GM21447 (cell line): ENCODE measurements around the gene TXNL4B.
"Not testable (repeated sequence)": the region's sequence is repeated elsewhere in the genome, so short reads cannot be mapped to it uniquely, and the experiment has no call there.

Source experiments
- ATAC-seq: cut with Tn5 transposase; IDR thresholded peaks from one replicate; pipeline ENCODE4 v1.9.1; 2021; ENCODE audit not compliant: unreplicated experiment

Gene TXNL4B

GRCh38 chr16:72076991-72077706 lies 16.3 kb downstream of the TXNL4B start:
- not testable (repeated sequence) for ATAC-seq

- ATAC-seq = not testable (repeated sequence)
Measured at GRCh38 chr16:72075067-72075466, 18.4 kb downstream of the TXNL4B start.

- ATAC-seq = no peak
Measured at GRCh38 chr16:72073560-72074230, 19.7 kb downstream of the TXNL4B start.

GRCh38 chr16:72072514-72073342 lies 20.7 kb downstream of the TXNL4B start:
- ATAC-seq = no peak

- ATAC-seq = no peak
Measured at GRCh38 chr16:72068930-72069329, 24.5 kb downstream of the TXNL4B start.

- no peak for ATAC-seq
Measured at GRCh38 chr16:72066747-72067146, 26.7 kb downstream of the TXNL4B start.

- ATAC-seq = no peak
Measured at GRCh38 chr16:72064361-72064894, 29.0 kb downstream of the TXNL4B start.

GRCh38 chr16:72061564-72061963 lies 31.9 kb downstream of the TXNL4B start:
- ATAC-seq = no peak

GRCh38 chr16:72060405-72060804 lies 33.0 kb downstream of the TXNL4B start:
- ATAC-seq = no peak

GRCh38 chr16:72059060-72059459 lies 34.4 kb downstream of the TXNL4B start:
- not testable (repeated sequence) for ATAC-seq

GRCh38 chr16:72057313-72057712 lies 36.1 kb downstream of the TXNL4B start:
- not testable (repeated sequence) for ATAC-seq

- no peak for ATAC-seq
Measured at GRCh38 chr16:72055911-72056310, 37.5 kb downstream of the TXNL4B start.

- ATAC-seq = not testable (repeated sequence)
Measured at GRCh38 chr16:72054254-72054847, 39.1 kb downstream of the TXNL4B start, which contains the start of gene HP. TSS of gene HP (plus strand) at chr16:72054505. CDS start at chr16:72054653, 148 bp downstream.

GRCh38 chr16:72051818-72052217 lies 41.6 kb downstream of the TXNL4B start:
- no peak for ATAC-seq

- no peak for ATAC-seq
Measured at GRCh38 chr16:72050769-72051464, 42.5 kb downstream of the TXNL4B start.

GRCh38 chr16:72049110-72049509 lies 44.3 kb downstream of the TXNL4B start:
- no peak for ATAC-seq

- no peak for ATAC-seq
Measured at GRCh38 chr16:72044825-72045359, 48.5 kb downstream of the TXNL4B start.

- no peak for ATAC-seq
Measured at GRCh38 chr16:72044296-72044695, 49.1 kb downstream of the TXNL4B start.

- ATAC-seq = no peak
Measured at GRCh38 chr16:72043539-72043938, 49.9 kb downstream of the TXNL4B start.

- ATAC-seq = no peak
Measured at GRCh38 chr16:72043058-72043457, 50.4 kb downstream of the TXNL4B start.
